GM13977 (cell line): ENCODE measurements around the gene FBXL17.

Experiments
- DNase-seq: peaks from one replicate; pipeline ENCODE4 v3.0.0; 2012; ENCODE audit warnings: low spot score
- in situ Hi-C: fragments of 300-500 bp; cut with MboI; formaldehyde crosslinking; loops from one replicate; pipeline ENCODE4 v1.12.0; 2022; ENCODE audit warnings: low sequenced_read_pairs, low pct_unique_long_range_greater_than_20kb, mixed read lengths, inconsistent platforms; ENCODE audit not compliant: unreplicated experiment
- TF ChIP-seq, protein P1 (sequence below): IDR thresholded peaks from 2 replicates; pipeline ENCODE4 v1.5.1; 2012; ENCODE audit warnings: mild to moderate bottlenecking, control low read depth; ENCODE audit not compliant: insufficient read depth; ENCODE audit errors: extremely low read depth, missing control alignments

Gene FBXL17

DNA sequence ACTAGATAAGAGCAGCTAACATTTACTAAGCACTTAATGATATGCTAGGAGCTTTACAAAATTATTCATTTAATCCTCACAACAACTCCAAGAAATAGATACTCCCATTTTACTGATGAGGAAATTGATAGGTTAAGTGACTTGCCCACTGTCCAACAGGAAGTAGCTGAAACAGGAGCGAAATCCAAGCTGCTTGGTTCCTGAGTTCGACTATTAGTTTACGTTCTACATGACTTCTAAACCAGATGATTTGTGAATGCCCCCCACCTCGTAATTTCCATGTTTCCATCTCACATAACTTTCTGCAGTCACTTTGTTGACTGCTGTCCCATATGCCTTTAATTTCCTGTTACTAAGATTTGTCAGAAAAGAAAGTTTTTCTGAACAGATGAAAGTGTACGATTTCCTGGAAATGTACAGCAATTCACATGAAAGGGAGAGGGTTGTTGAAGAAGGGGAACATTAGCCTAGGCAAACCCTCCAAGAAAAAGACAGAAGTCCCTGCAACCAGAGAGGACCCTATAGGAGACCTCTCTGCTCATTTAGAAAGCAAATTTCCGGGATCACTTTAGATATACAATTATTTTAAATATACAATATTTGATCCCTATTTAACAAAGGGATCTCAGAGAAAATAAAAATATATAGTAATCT, 432.1 kb downstream of the FBXL17 start:
- no peak for DNase-seq

DNA sequence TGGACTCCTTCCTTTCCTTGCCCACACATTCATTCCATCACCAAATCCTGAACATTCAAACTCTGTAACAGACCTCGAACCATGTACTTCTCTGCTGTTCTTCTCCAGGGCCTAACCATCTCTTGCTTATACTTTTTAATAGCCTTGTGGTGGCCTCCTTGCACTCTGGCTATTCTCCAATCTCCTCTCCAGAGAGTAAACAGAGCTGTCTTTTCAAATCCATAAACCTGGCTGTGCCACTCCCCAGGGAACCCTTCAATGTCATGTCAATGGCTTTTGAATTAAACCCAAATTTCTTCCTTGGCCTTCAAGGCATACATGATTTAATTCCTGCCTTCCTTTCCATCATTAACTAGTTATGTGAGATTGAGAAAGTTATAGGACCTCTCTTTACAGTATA, 433.5 kb downstream of the FBXL17 start:
- TF ChIP-seq, protein P1, sequence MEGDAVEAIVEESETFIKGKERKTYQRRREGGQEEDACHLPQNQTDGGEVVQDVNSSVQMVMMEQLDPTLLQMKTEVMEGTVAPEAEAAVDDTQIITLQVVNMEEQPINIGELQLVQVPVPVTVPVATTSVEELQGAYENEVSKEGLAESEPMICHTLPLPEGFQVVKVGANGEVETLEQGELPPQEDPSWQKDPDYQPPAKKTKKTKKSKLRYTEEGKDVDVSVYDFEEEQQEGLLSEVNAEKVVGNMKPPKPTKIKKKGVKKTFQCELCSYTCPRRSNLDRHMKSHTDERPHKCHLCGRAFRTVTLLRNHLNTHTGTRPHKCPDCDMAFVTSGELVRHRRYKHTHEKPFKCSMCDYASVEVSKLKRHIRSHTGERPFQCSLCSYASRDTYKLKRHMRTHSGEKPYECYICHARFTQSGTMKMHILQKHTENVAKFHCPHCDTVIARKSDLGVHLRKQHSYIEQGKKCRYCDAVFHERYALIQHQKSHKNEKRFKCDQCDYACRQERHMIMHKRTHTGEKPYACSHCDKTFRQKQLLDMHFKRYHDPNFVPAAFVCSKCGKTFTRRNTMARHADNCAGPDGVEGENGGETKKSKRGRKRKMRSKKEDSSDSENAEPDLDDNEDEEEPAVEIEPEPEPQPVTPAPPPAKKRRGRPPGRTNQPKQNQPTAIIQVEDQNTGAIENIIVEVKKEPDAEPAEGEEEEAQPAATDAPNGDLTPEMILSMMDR: no peak
- in situ Hi-C loops: no loop called here
- DNase-seq: no peak

More for the DNA sequence above, 432.1 kb downstream of the FBXL17 start:
- TF ChIP-seq, protein P1: no peak
- in situ Hi-C loops: no loop called here

DNA sequence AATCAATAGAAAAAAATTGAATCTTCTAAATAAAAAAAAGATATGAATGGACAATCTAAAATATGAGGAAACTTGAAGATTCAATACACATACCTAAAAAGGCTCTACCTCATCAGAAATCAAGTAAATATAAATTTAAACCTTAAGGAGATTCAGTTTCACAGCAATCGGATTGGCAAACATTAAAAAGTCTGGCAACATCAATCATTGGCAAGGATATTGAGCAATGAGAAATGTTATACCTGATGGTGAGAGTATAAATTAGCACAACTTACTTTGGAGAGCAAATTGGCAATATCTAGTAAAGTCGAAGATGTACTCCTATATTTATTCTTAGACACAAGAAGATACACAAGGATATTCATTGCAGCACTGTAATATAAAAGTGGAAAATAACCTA, 436.8 kb downstream of the FBXL17 start:
- TF ChIP-seq, protein P1: no peak
- no peak for DNase-seq
- in situ Hi-C loops: no loop called here

GRCh38 chr5:107943923-107944322, 438.0 kb downstream of the FBXL17 start:
- in situ Hi-C loops: no loop called here
- TF ChIP-seq, protein P1: no peak
- DNase-seq: no peak

DNA sequence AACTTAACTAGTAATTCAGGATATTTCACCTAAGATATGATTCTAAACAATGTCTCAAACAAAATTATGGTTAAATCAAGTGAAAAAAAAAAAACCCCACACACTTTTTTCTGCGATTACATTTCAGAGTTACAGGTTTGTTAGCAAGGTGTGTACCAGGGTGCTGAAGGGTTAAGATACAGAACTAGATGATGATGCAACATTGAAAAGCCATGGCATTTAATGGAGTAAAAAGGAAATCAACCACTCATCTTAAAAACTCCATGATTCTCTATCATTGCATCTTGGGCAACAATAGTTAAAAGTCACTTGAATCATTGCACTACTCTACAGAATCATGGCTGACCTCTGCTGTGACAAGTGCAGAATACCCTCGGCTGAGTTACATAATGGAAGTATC, 440.9 kb downstream of the FBXL17 start:
- TF ChIP-seq, protein P1: no peak
- no peak for DNase-seq
- in situ Hi-C loops: no loop called here

DNA sequence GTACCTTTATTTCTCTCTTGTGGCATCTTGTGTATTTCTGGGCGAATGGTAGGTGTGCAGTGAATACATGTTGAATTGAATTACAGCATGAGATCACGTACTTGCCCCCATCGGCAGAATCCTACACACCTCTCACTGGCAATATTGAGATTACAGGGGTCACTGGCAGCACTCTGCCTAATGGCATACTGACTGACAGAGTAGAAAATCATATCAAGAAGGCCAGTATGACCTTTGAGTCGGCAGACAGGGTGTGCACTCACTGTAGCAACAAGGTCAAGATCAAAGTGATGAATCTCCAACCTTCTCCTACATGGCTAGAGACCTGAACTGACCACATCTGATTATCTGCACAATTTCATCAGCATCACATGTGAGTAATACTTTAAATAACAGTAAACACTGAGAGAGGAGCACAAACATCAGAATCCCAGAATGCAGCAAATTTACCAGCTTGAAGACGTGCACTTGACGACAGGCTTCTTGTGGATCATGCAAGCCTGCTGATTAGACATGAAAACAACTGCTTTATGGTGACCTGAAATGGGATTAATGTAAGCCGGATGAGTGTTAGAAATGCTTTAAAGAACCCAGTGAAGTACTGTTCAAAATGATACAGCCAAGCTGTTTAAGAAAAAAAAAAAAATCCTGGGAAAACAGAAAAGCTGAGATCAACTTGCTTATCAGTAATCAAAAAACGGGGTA, 444.1 kb downstream of the FBXL17 start:
- no peak for DNase-seq
- TF ChIP-seq, protein P1: no peak
- in situ Hi-C loops: no loop called here
